WERI-Rb-1 (cell line): Measurements from ENCODE around the gene HTR1E.

Source experiments
- DNase-seq: peaks from one replicate; pipeline ENCODE4 v3.0.0-alpha.2; 2020
- H3K27ac ChIP-seq: fragments of 250-450 bp; sonication (Bioruptor Pico); 2 replicates; pipeline ENCODE4 v1.5.1; 2020; ENCODE audit warnings: mild to moderate bottlenecking, moderate library complexity
- H3K27me3 ChIP-seq: fragments of 250-450 bp; sonication (Bioruptor Pico); 2 replicates; pipeline ENCODE4 v1.5.1; 2021; ENCODE audit warnings: mild to moderate bottlenecking, low read depth, moderate library complexity; ENCODE audit not compliant: insufficient read depth, severe bottlenecking
- H3K36me3 ChIP-seq: fragments of 250-450 bp; sonication (Bioruptor Pico); 2 replicates; pipeline ENCODE4 v1.5.1; 2020; ENCODE audit warnings: mild to moderate bottlenecking, moderate library complexity
- H3K4me3 ChIP-seq: 2 replicates; pipeline ENCODE4 v1.5.1; 2011; ENCODE audit warnings: low read depth, mild to moderate bottlenecking, control low read depth, low read length
- H3K9me3 ChIP-seq: fragments of 250-450 bp; sonication (Bioruptor Pico); 2 replicates; pipeline ENCODE4 v1.5.1; 2021; ENCODE audit warnings: mild to moderate bottlenecking, moderate library complexity; ENCODE audit not compliant: severe bottlenecking
- TF ChIP-seq, protein P1 (sequence below): IDR thresholded peaks from 2 replicates; pipeline ENCODE4 v1.5.1; 2011; ENCODE audit warnings: low read depth, mild to moderate bottlenecking, control low read depth, inconsistent platforms, low read length

The HTR1E gene

DNA sequence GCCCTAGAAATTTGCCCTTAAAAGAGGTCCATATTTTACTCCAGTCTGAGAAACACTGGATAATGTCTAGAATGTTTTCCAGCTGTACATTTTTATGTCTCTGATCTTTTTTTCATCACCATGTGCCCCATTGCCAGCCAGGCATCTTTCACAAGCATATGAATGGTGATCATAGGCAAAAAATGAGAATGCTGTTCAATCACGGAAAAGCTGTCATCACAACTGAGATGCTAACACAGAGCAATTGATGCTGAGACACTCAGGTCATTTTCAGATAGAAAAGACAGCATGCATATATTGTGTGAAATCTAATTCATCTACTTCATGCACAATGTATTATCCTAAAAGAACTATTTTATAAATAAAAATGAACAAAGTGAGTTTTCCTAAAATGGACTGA lies 116.0 kb downstream of the HTR1E start:
- no peak overlapping the region for H3K4me3 ChIP-seq
- no peak for DNase-seq
- no peak overlapping the region for H3K27ac ChIP-seq
- TF ChIP-seq, protein P1, sequence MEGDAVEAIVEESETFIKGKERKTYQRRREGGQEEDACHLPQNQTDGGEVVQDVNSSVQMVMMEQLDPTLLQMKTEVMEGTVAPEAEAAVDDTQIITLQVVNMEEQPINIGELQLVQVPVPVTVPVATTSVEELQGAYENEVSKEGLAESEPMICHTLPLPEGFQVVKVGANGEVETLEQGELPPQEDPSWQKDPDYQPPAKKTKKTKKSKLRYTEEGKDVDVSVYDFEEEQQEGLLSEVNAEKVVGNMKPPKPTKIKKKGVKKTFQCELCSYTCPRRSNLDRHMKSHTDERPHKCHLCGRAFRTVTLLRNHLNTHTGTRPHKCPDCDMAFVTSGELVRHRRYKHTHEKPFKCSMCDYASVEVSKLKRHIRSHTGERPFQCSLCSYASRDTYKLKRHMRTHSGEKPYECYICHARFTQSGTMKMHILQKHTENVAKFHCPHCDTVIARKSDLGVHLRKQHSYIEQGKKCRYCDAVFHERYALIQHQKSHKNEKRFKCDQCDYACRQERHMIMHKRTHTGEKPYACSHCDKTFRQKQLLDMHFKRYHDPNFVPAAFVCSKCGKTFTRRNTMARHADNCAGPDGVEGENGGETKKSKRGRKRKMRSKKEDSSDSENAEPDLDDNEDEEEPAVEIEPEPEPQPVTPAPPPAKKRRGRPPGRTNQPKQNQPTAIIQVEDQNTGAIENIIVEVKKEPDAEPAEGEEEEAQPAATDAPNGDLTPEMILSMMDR = no peak
- H3K9me3 ChIP-seq = no peaks in the 10 kb centered on the region
- H3K36me3 ChIP-seq = no peaks in the 10 kb centered on the region
- no peaks in the 10 kb centered on the region for H3K27me3 ChIP-seq

DNA sequence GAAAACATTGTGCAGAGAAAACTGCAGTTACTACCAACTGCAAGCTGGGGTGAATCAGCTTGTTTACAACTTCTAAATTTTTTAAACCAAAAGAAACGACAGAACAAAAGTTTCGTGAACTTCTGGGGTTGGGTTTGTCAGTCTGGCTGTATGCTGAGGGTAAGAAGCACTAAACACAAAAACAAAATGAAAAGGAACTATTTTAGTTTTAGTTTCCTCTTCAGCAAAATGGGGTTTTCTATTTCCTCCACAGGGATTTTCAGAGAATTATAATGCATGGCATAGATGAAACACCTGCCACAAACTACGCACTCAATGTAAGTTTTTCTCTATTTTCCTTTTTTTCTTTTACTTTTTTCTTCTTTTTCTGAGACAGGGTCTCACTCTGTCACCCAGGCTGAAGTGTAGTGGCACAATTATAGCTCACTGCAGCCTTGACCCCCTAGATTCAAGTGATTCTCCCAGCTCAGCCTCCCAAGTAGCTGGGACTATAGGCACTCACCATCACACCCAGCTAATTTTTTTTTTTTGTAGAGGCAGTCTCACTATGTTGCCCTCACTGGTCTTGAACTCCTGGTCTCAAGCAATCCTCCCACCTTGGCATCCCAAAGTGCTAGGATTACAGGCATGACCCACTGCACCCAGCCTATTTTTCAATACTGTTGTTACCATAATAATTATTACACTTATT lies 117.0 kb downstream of the HTR1E start:
- H3K27ac ChIP-seq = no peak overlapping the region
- H3K9me3 ChIP-seq = no peaks in the 10 kb centered on the region
- H3K4me3 ChIP-seq = no peak overlapping the region
- no peaks in the 10 kb centered on the region for H3K36me3 ChIP-seq
- DNase-seq = no peak
- TF ChIP-seq, protein P1 = no peak
- H3K27me3 ChIP-seq = no peaks in the 10 kb centered on the region

DNA sequence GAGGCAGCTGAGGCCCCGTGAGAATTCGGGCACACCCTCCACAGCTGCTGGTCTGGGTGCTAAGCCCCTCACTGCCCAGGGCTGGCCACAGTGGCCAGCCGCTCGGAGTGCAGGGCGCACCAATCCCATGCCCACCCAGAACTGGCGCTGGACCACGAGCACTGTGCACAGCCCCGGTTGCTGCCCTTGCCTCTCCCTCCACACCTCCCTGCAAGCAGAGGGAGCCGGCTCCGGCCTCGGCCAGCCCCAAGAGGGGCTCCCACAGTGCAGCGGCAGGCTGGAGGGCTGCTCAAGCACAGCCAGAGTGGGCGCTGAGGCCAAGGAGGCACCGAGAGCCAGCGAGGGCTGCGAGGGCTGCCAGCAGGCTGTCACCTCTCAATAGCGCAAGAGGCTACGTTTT lies 122.6 kb downstream of the HTR1E start:
- no peak for DNase-seq
- H3K27ac ChIP-seq = no peak overlapping the region
- H3K9me3 ChIP-seq = no peaks in the 10 kb centered on the region
- no peaks in the 10 kb centered on the region for H3K36me3 ChIP-seq
- TF ChIP-seq, protein P1 = no peak
- H3K27me3 ChIP-seq = no peaks in the 10 kb centered on the region
- H3K4me3 ChIP-seq = no peak overlapping the region

DNA sequence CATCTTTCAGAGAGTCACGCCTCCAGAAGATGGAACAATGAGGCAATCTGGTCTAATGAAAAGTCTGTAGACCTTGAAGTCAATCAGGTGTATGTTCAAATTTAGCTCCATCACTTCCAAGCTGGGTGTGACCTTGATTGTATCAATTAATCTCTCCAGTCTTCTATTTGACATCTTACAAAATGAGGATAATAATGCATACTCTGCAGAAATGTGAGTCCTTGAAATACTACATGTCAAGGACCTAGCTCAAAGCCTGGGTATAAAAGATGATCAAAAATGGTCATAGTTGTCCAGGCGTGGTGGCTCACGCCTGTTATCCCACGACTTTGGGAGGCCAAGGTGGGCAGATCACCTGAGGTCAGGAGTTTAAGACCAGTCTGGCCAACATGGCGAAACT lies 127.8 kb downstream of the HTR1E start:
- Histone ChIP-seq H3K36me3 (no peaks in the 10 kb centered on the region), H3K27ac (no peak overlapping the region), H3K27me3 (no peaks in the 10 kb centered on the region), H3K9me3 (no peaks in the 10 kb centered on the region), H3K4me3 (no peak overlapping the region)
- DNase-seq = no peak
- TF ChIP-seq, protein P1 = no peak
